Adipocyte (in vitro differentiated cells): ENCODE results near the gene NAPSA.
"Not testable (repeated sequence)": the region's sequence is repeated elsewhere in the genome, so short reads cannot be mapped to it uniquely, and the experiment has no call there.

Experiments used
- DNase-seq: peaks from one replicate; pipeline ENCODE4 v3.0.0-alpha.2; 2015; ENCODE audit warnings: low read depth
- H3K27me3 ChIP-seq: replicated peaks from 2 replicates; pipeline ENCODE4 v1.7.0; 2013; ENCODE audit warnings: mild to moderate bottlenecking, low read length, moderate library complexity; ENCODE audit not compliant: control insufficient read depth, insufficient read depth
- H3K36me3 ChIP-seq: 2 replicates; pipeline ENCODE4 v1.7.0; 2013; ENCODE audit warnings: low read length, mild to moderate bottlenecking, moderate library complexity; ENCODE audit not compliant: control insufficient read depth, insufficient read depth, severe bottlenecking
- H3K4me1 ChIP-seq: 2 replicates; pipeline ENCODE4 v1.7.0; 2013; ENCODE audit warnings: mild to moderate bottlenecking, low read length, moderate library complexity; ENCODE audit not compliant: control insufficient read depth, insufficient read depth
- H3K4me3 ChIP-seq: 2 replicates; pipeline ENCODE4 v1.7.0; 2013; ENCODE audit warnings: mild to moderate bottlenecking, low read length, moderate library complexity
- H3K9ac ChIP-seq: 2 replicates; pipeline ENCODE4 v1.7.0; 2013; ENCODE audit warnings: mild to moderate bottlenecking, low read length, moderate library complexity
- H3K9me3 ChIP-seq: 2 replicates; pipeline ENCODE4 v1.7.0; 2013; ENCODE audit warnings: mild to moderate bottlenecking, low read length, moderate library complexity; ENCODE audit not compliant: control insufficient read depth

Gene NAPSA

GRCh38 chr19:50333737-50334617 lies 31.5 kb downstream of the NAPSA start:
- peak; percentile 84 for DNase-seq

GRCh38 chr19:50333235-50333736 lies 32.2 kb downstream of the NAPSA start:
- peaks cover 9% of the 10 kb centered on the region for H3K4me1 ChIP-seq
- DNase-seq, result peak; percentile 88
- H3K36me3 ChIP-seq, result no peaks in the 10 kb centered on the region
- H3K4me3 ChIP-seq, result peak overlapping the region; percentile 79
- H3K27me3 ChIP-seq, result peaks cover 35% of the 10 kb centered on the region
- peak overlapping the region; percentile 70 for H3K9ac ChIP-seq
- no peaks in the 10 kb centered on the region for H3K9me3 ChIP-seq

More at GRCh38 chr19:50333737-50334617, 31.5 kb downstream of the NAPSA start:
- H3K9ac ChIP-seq, result peak overlapping the region; percentile 70
- H3K4me3 ChIP-seq, result peak overlapping the region; percentile 79
- H3K36me3 ChIP-seq, result no peaks in the 10 kb centered on the region
- H3K9me3 ChIP-seq, result no peaks in the 10 kb centered on the region
- H3K4me1 ChIP-seq, result peaks cover 9% of the 10 kb centered on the region
- H3K27me3 ChIP-seq, result peaks cover 35% of the 10 kb centered on the region

GRCh38 chr19:50332244-50333038 lies 33.0 kb downstream of the NAPSA start:
- Histone ChIP-seq H3K9me3 (no peaks in the 10 kb centered on the region), H3K9ac (no peak overlapping the region), H3K36me3 (no peaks in the 10 kb centered on the region), H3K27me3 (peaks cover 36% of the 10 kb centered on the region), H3K4me1 (peaks cover 9% of the 10 kb centered on the region), H3K4me3 (no peak overlapping the region)
- DNase-seq, result no peak

- Histone ChIP-seq H3K9me3 (no peaks in the 10 kb centered on the region), H3K4me1 (peaks cover 9% of the 10 kb centered on the region), H3K27me3 (peaks cover 40% of the 10 kb centered on the region), H3K36me3 (no peaks in the 10 kb centered on the region), H3K9ac (no peak overlapping the region), H3K4me3 (no peak overlapping the region)
- no peak for DNase-seq
These were observed 33.5 kb downstream of the NAPSA start for GRCh38 chr19:50331994-50332243.

- no peak for DNase-seq
- peaks cover 46% of the 10 kb centered on the region for H3K27me3 ChIP-seq
These were observed 34.0 kb downstream of the NAPSA start for GRCh38 chr19:50331221-50331993.

GRCh38 chr19:50330365-50331078 lies 34.9 kb downstream of the NAPSA start:
- no peaks in the 10 kb centered on the region for H3K36me3 ChIP-seq
- H3K9ac ChIP-seq, result no peak overlapping the region
- peak; percentile 49 for DNase-seq
- peaks cover 13% of the 10 kb centered on the region for H3K4me1 ChIP-seq
- peaks cover 44% of the 10 kb centered on the region for H3K27me3 ChIP-seq
- no peaks in the 10 kb centered on the region for H3K9me3 ChIP-seq
- H3K4me3 ChIP-seq, result no peak overlapping the region

More at GRCh38 chr19:50331221-50331993, 34.0 kb downstream of the NAPSA start:
- H3K9ac ChIP-seq, result no peak overlapping the region
- no peak overlapping the region for H3K4me3 ChIP-seq
- no peaks in the 10 kb centered on the region for H3K9me3 ChIP-seq
- peaks cover 9% of the 10 kb centered on the region for H3K4me1 ChIP-seq
- H3K36me3 ChIP-seq, result no peaks in the 10 kb centered on the region

- H3K4me3 ChIP-seq, H3K36me3 ChIP-seq, H3K9me3 ChIP-seq, DNase-seq, H3K9ac ChIP-seq: not testable (repeated sequence)
- peaks cover 13% of the 10 kb centered on the region for H3K4me1 ChIP-seq
- H3K27me3 ChIP-seq, result peaks cover 42% of the 10 kb centered on the region
These were observed 35.5 kb downstream of the NAPSA start for GRCh38 chr19:50329926-50330294.

- DNase-seq, result peak; percentile 89
- no peaks in the 10 kb centered on the region for H3K36me3 ChIP-seq
- H3K4me1 ChIP-seq, result peaks cover 13% of the 10 kb centered on the region
- peak within 1 kb of the TSS; percentile 47 for H3K4me3 ChIP-seq
- peak within 1 kb of the TSS; percentile 42 for H3K9ac ChIP-seq
- H3K9me3 ChIP-seq, result no peaks in the 10 kb centered on the region
- peaks cover 42% of the 10 kb centered on the region for H3K27me3 ChIP-seq
These were observed 36.1 kb downstream of the NAPSA start, which contains the start of gene KCNC3 for GRCh38 chr19:50329146-50329925. TSS of gene KCNC3 (minus strand) at chr19:50329377. CDS start at chr19:50329082, 295 bp downstream.

GRCh38 chr19:50328873-50329145 lies 36.6 kb downstream of the NAPSA start:
- H3K9me3 ChIP-seq, result no peaks in the 10 kb centered on the region
- no peak for DNase-seq
- H3K36me3 ChIP-seq, result no peaks in the 10 kb centered on the region
- H3K4me1 ChIP-seq, result peaks cover 11% of the 10 kb centered on the region
- H3K27me3 ChIP-seq, result peaks cover 42% of the 10 kb centered on the region
- H3K9ac ChIP-seq, result no peak overlapping the region
- H3K4me3 ChIP-seq, result no peak overlapping the region

- Histone ChIP-seq H3K9ac (peak overlapping the region; percentile 42), H3K36me3 (no peaks in the 10 kb centered on the region), H3K4me1 (peaks cover 7% of the 10 kb centered on the region), H3K27me3 (peaks cover 43% of the 10 kb centered on the region), H3K9me3 (no peaks in the 10 kb centered on the region), H3K4me3 (peak overlapping the region; percentile 47)
- peak; percentile 6 for DNase-seq
These were observed 37.1 kb downstream of the NAPSA start for GRCh38 chr19:50328224-50328872.
